KMS-11 (cell line): ENCODE measurements around the gene ENGASE.

Experiments used
- H2AFZ ChIP-seq: fragments of 200-600 bp; sonication (generic); 2 replicates; pipeline ENCODE4 v1.6.1; 2016; ENCODE audit warnings: antibody characterized with exemption, mixed run types, low read depth
- H3K27ac ChIP-seq: fragments of 200-600 bp; sonication (generic); 2 replicates; pipeline ENCODE4 v1.6.1; 2016; ENCODE audit warnings: mild to moderate bottlenecking, mixed run types
- H3K27me3 ChIP-seq: fragments of 200-600 bp; sonication (generic); 2 replicates; pipeline ENCODE4 v1.6.1; 2017; ENCODE audit warnings: mild to moderate bottlenecking, low read depth, mixed run types, moderate library complexity; ENCODE audit not compliant: insufficient read depth
- H3K36me3 ChIP-seq: fragments of 200-600 bp; sonication (generic); 2 replicates; pipeline ENCODE4 v1.6.1; 2017; ENCODE audit warnings: mild to moderate bottlenecking, mixed run types; ENCODE audit not compliant: insufficient read depth
- H3K4me1 ChIP-seq: fragments of 200-600 bp; sonication (generic); 2 replicates; pipeline ENCODE4 v1.6.1; 2016; ENCODE audit warnings: mild to moderate bottlenecking, low read depth, mixed run types; ENCODE audit not compliant: poor library complexity, severe bottlenecking
- H3K4me2 ChIP-seq: fragments of 200-600 bp; sonication (generic); 2 replicates; pipeline ENCODE4 v1.7.0; 2016; ENCODE audit warnings: mild to moderate bottlenecking, mixed run types
- H3K4me3 ChIP-seq: fragments of 200-600 bp; sonication (generic); IDR thresholded peaks from 2 replicates; pipeline ENCODE4 v1.6.1; 2017; ENCODE audit warnings: low read depth, low read length, mixed read lengths; ENCODE audit not compliant: insufficient read depth
- H3K79me2 ChIP-seq: fragments of 200-600 bp; sonication (generic); 2 replicates; pipeline ENCODE4 v1.6.1; 2016; ENCODE audit warnings: low read depth, mixed run types; ENCODE audit not compliant: insufficient read depth
- H3K9ac ChIP-seq: fragments of 200-600 bp; sonication (generic); 2 replicates; pipeline ENCODE4 v1.6.1; 2016; ENCODE audit warnings: mild to moderate bottlenecking, mixed run types
- H4K20me1 ChIP-seq: fragments of 200-600 bp; sonication (generic); 2 replicates; pipeline ENCODE4 v1.6.1; 2016; ENCODE audit warnings: mild to moderate bottlenecking, mixed run types; ENCODE audit not compliant: insufficient read depth
- CTCF ChIP-seq: fragments of 200-600 bp; sonication (generic); conservative IDR thresholded peaks from 2 replicates; pipeline ENCODE4 v1.6.1; 2017; ENCODE audit warnings: low read depth, mild to moderate bottlenecking, antibody characterized with exemption, low read length, moderate library complexity, mixed read lengths

Gene ENGASE

GRCh38 chr17:79088247-79088996 is 13.8 kb downstream of the ENGASE start:
- Histone ChIP-seq H3K79me2 (no peaks in the 10 kb centered on the region), H3K4me3 (no peak overlapping the region), H3K27me3 (peaks cover 21% of the 10 kb centered on the region), H3K36me3 (no peaks in the 10 kb centered on the region), H3K27ac (no peak overlapping the region), H3K4me2 (no peak overlapping the region), H4K20me1 (no peaks in the 10 kb centered on the region), H3K4me1 (peaks cover 11% of the 10 kb centered on the region), H3K9ac (no peak overlapping the region), H2AFZ (no peak overlapping the region)
- no peak for TF ChIP-seq CTCF

DNA sequence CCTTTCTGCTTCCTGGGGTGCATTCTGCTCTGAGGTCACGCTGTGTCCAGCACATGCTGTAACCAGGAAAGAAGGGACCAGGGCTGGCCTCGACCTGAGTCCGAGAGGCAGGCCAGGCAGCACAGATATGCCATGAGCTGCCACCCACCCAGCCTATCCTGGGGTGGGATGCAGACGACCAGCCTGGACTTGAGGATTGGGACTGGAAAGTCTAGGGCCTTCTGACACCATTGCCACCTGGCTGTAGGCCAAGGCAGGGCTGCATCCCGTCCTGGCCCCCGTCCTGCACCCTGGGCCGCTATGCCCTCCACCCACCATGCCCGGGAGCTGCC is 14.3 kb downstream of the ENGASE start:
- H3K36me3 ChIP-seq = no peaks in the 10 kb centered on the region

GRCh38 chr17:79089720-79090442 is 15.3 kb downstream of the ENGASE start:
- Histone ChIP-seq H3K27me3 (peaks cover 34% of the 10 kb centered on the region), H2AFZ (no peak overlapping the region), H3K36me3 (no peaks in the 10 kb centered on the region), H3K4me3 (no peak overlapping the region), H3K27ac (no peak overlapping the region), H3K79me2 (no peaks in the 10 kb centered on the region), H3K9ac (no peak overlapping the region), H3K4me2 (no peak overlapping the region), H4K20me1 (no peaks in the 10 kb centered on the region), H3K4me1 (peaks cover 13% of the 10 kb centered on the region)
- no peak for TF ChIP-seq CTCF

More for the DNA sequence above, 14.3 kb downstream of the ENGASE start:
- no peak overlapping the region for H3K27ac ChIP-seq
- H3K4me2 ChIP-seq = no peak overlapping the region
- peaks cover 26% of the 10 kb centered on the region for H3K27me3 ChIP-seq
- no peak overlapping the region for H3K4me3 ChIP-seq
- H3K4me1 ChIP-seq = peaks cover 13% of the 10 kb centered on the region
- no peak for TF ChIP-seq CTCF
- H2AFZ ChIP-seq = no peak overlapping the region
- H3K9ac ChIP-seq = no peak overlapping the region
- H3K79me2 ChIP-seq = no peaks in the 10 kb centered on the region
- H4K20me1 ChIP-seq = no peaks in the 10 kb centered on the region

DNA sequence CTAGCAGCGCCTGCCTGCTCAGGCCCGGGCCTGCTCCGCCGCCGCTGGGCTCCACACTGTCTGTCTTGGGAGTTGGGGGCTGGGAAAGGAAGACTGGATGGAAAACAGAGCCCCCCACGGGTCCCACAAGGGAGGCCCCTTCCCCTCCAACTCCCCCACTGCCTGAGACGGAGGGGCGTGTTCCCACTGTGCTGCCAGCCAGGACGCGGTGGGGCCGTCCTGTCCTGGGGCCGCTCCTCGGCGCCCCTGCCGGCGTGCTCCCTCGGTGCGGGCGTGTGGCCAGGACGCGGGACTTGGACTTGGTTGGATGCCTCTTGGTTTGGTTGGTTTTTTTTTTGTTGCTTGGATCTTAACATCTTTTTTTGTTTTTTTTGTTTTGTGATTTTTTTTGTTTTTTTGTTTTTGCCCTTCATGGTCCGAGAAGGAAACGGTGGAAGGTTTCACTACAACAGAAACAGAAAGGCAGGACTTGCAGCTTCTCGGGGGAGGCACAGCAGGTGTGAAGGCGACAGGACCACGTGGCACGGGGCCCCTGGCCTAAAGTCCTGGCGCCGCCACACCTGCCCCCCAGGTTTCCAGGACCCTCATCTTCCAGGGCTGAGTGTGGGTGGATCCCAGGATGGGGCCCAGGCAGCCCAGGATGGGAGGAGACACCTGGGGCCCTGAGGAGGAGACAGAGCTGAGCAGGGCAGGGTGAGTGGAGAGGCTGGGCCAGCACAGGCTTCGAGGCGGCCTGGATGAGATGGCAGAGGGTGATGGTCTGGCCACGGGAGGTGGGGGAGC is 16.0 kb downstream of the ENGASE start:
- Histone ChIP-seq H3K4me3 (no peak overlapping the region), H3K36me3 (no peaks in the 10 kb centered on the region), H3K9ac (no peak overlapping the region), H2AFZ (no peak overlapping the region), H3K4me2 (no peak overlapping the region), H3K4me1 (peaks cover 13% of the 10 kb centered on the region), H3K79me2 (no peaks in the 10 kb centered on the region), H3K27ac (no peak overlapping the region), H3K27me3 (peaks cover 42% of the 10 kb centered on the region), H4K20me1 (no peaks in the 10 kb centered on the region)
- TF ChIP-seq CTCF = no peak
